ENCODE results near the gene MAGEB2. TPM values are rescaled to one million over a fixed set of nuclear protein-coding genes. Genes with fewer than 3 reads are reported as not detected.

MAGEB2 gene
- total and polyA plus RNA-seq, 9 donors = 0.11 TPM; not detected in 8

- Histone ChIP-seq H3K27me3 (ENCODE audit: control insufficient read depth, insufficient read depth, low read length) (no peaks in the 10 kb centered on the region), H3K27ac (ENCODE audit: low read length) (no peak overlapping the region), H3K4me1 (ENCODE audit: control insufficient read depth, insufficient read depth, low read length) (no peaks in the 10 kb centered on the region), H3K9me3 (replicated peaks; ENCODE audit: control insufficient read depth, low read depth, low read length) (no peaks in the 10 kb centered on the region), H3K36me3 (ENCODE audit: control insufficient read depth, insufficient read depth, low read length) (no peaks in the 10 kb centered on the region), H3K4me3 (ENCODE audit: low read length) (no peak overlapping the region)
- WGBS (ENCODE audit: insufficient coverage) = no CpG with 5 or more reads among the region's 1 CpG
- DNase-seq = no peak
Measured at GRCh38 chrX:30262763-30263162, 47.4 kb downstream of the MAGEB2 start.

Other genes with a start within 250 kb of the MAGEB2 start
- not detected for gene MAGEB3, start 15.1 kb downstream of the MAGEB2 start, total RNA-seq
- gene MAGEB3, start 15.1 kb downstream of the MAGEB2 start, polyA plus RNA-seq (ENCODE audit: insufficient read depth in 1 of 8, insufficient read length in 8 of 8, low replicate concordance in 1 of 8) = not detected
- not detected for gene MAGEB4, start 26.4 kb downstream of the MAGEB2 start, total RNA-seq
- gene MAGEB4, start 26.4 kb downstream of the MAGEB2 start, polyA plus RNA-seq (ENCODE audit: insufficient read depth in 1 of 8, insufficient read length in 8 of 8, low replicate concordance in 1 of 8) = under 1 TPM in 1 of 8 donors, not detected in 7; 0.21 TPM
- not detected for gene MAGEB1, start 31.6 kb downstream of the MAGEB2 start, total RNA-seq
- not detected for gene MAGEB1, start 31.6 kb downstream of the MAGEB2 start, polyA plus RNA-seq (ENCODE audit: insufficient read depth in 1 of 8, insufficient read length in 8 of 8, low replicate concordance in 1 of 8)
- gene NR0B1, start 93.8 kb downstream of the MAGEB2 start, total RNA-seq = 0.27 TPM
- gene NR0B1, start 93.8 kb downstream of the MAGEB2 start, polyA plus RNA-seq (ENCODE audit: insufficient read depth in 1 of 8, insufficient read length in 8 of 8, low replicate concordance in 1 of 8) = under 1 TPM; 0.07 to 0.51 (median 0.23) TPM

Data from muscle of leg (tissue), 11 donors.